Ramos (cell line): ENCODE results near the gene RNF112.

ENCODE experiments used
- in situ Hi-C: fragments of 300-500 bp; cut with MboI; formaldehyde crosslinking; loops from one replicate; pipeline ENCODE4 v1.14.3; 2022; ENCODE audit warnings: low sequenced_read_pairs; ENCODE audit not compliant: unreplicated experiment

RNF112 gene

GRCh38 chr17:19464031-19465026 lies 53.3 kb downstream of the RNF112 start:
- in situ Hi-C loops: no loop called here
